Lung (tissue), 12 donors: ENCODE measurements around the gene COX18. TPM values are rescaled to one million over a fixed set of nuclear protein-coding genes. Genes with fewer than 3 reads are reported as not detected.

ENCODE experiments used
- ATAC-seq: fragments of 200-7000 bp; cut with Tn5 transposase; one replicate; pipeline ENCODE4 v1.9.1; 2020; ENCODE audit warnings: moderate number of reproducible peaks; ENCODE audit not compliant: insufficient read depth, low FRiP score
- DNase-seq, 3 donors: peaks; one replicate each; pipeline ENCODE4 v3.0.0-alpha.2; 2013 to 2017
- H3K27ac ChIP-seq, 2 donors: one replicate each; pipeline ENCODE4 v1.5.1; 2013; ENCODE audit warnings: mild to moderate bottlenecking in 2 of 2, moderate library complexity in 2 of 2, control low read depth in 1 of 2, inconsistent platforms in 1 of 2, low read depth in 1 of 2, low read length in 1 of 2
- H3K27me3 ChIP-seq, 3 donors: one replicate each; pipeline ENCODE4 v1.5.1; 2013; ENCODE audit warnings: low read length in 2 of 3; ENCODE audit not compliant: control insufficient read depth in 3 of 3, insufficient read depth in 3 of 3
- H3K36me3 ChIP-seq, 4 donors: one replicate each; pipeline ENCODE4 v1.5.1; 2013; ENCODE audit warnings: low read length in 4 of 4, mild to moderate bottlenecking in 1 of 4, moderate library complexity in 1 of 4; ENCODE audit not compliant: control insufficient read depth in 4 of 4, insufficient read depth in 4 of 4
- H3K4me1 ChIP-seq, 5 donors: one replicate each; pipeline ENCODE4 v1.5.1; 2013; ENCODE audit warnings: low read length in 5 of 5, mild to moderate bottlenecking in 2 of 5, moderate library complexity in 1 of 5; ENCODE audit not compliant: control insufficient read depth in 5 of 5, insufficient read depth in 5 of 5
- H3K4me3 ChIP-seq: one replicate; pipeline ENCODE4 v1.5.1; 2013; ENCODE audit warnings: mild to moderate bottlenecking, control low read depth, moderate library complexity
- H3K9ac ChIP-seq, 2 donors: one replicate each; pipeline ENCODE4 v1.5.1; 2013; ENCODE audit warnings: low read length in 2 of 2, control low read depth in 1 of 2; ENCODE audit not compliant: insufficient read depth in 1 of 2
- H3K9me3 ChIP-seq, 4 donors: one replicate each; pipeline ENCODE4 v1.5.1; 2013; ENCODE audit warnings: low read length in 3 of 4, mild to moderate bottlenecking in 1 of 4, moderate library complexity in 1 of 4; ENCODE audit not compliant: control insufficient read depth in 4 of 4, insufficient read depth in 3 of 4
- WGBS, 2 donors: extraction: QIAGEN DNeasy Blood & Tissue Kit; methylation state at CpG; one replicate each; pipeline ENCODE4 v1.1.7; 2013; 5-methylcytosine and 5-hydroxymethylcytosine counted together
- polyA plus RNA-seq, 2 donors: library from polyadenylated mRNA; stranded (reverse); fragments of 200-250 nt; gene quantifications; one replicate each; pipeline ENCODE4 v1.2.1, GENCODE V29; 2013
- total RNA-seq, 2 donors: library from RNA; depleted of rRNA in 1 of 2; stranded (reverse); fragments of >200 nt in 1 of 2; gene quantifications; one replicate each; pipeline ENCODE4 v1.2.1, GENCODE V29; 2014 to 2021
- TF ChIP-seq, protein P1 (sequence below): IDR thresholded peaks from 2 replicates; pipeline ENCODE4 v1.5.1; 2012; ENCODE audit warnings: mild to moderate bottlenecking; ENCODE audit errors: control extremely low read depth, extremely low read depth
- donor health status: control.
- donor health status: control.
- donor health status: Bipolar disorder and iron deficiency.
- donor health status: healthy.
- donor health status: DM: yes; HTN: yes; CAD: no.

Gene COX18
- total and polyA plus RNA-seq, 4 donors, result 10.3 to 18.6 (median 13.6) TPM

DNA sequence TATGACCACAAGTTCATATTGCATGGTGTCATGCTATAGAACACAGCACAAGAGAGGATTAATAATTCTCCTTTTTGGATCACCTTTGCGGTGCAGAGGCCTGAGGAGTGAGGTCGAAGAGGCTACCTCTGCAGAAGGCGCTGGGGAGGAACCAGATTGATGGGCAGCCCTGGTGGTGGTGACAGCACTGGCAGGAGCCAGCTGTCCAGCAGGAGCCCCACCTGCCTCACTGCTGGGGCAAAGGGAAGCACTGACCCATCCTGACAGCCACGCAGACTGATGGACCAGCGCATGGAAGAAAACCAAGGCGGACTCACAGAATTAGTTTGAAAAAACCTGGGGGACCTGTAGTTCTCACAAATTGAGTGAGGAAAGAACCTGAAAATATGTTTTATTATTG is 50.9 kb downstream of the COX18 start:
- no peak overlapping the region for H3K9ac ChIP-seq
- WGBS, 2 donors, result 96 to 97% methylated on average over 6 of the region's 6 CpGs
- H3K36me3 ChIP-seq, result no peaks in the 10 kb centered on the region
- H3K9me3 ChIP-seq, result no peaks in the 10 kb centered on the region
- ATAC-seq, result no peak
- H3K4me3 ChIP-seq, result no peak overlapping the region
- H3K27me3 ChIP-seq, result no peaks in the 10 kb centered on the region
- TF ChIP-seq, protein P1, sequence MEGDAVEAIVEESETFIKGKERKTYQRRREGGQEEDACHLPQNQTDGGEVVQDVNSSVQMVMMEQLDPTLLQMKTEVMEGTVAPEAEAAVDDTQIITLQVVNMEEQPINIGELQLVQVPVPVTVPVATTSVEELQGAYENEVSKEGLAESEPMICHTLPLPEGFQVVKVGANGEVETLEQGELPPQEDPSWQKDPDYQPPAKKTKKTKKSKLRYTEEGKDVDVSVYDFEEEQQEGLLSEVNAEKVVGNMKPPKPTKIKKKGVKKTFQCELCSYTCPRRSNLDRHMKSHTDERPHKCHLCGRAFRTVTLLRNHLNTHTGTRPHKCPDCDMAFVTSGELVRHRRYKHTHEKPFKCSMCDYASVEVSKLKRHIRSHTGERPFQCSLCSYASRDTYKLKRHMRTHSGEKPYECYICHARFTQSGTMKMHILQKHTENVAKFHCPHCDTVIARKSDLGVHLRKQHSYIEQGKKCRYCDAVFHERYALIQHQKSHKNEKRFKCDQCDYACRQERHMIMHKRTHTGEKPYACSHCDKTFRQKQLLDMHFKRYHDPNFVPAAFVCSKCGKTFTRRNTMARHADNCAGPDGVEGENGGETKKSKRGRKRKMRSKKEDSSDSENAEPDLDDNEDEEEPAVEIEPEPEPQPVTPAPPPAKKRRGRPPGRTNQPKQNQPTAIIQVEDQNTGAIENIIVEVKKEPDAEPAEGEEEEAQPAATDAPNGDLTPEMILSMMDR, result no peak
- no peak overlapping the region for H3K27ac ChIP-seq
- no peak for DNase-seq
- H3K4me1 ChIP-seq, result no peaks in the 10 kb centered on the region

DNA sequence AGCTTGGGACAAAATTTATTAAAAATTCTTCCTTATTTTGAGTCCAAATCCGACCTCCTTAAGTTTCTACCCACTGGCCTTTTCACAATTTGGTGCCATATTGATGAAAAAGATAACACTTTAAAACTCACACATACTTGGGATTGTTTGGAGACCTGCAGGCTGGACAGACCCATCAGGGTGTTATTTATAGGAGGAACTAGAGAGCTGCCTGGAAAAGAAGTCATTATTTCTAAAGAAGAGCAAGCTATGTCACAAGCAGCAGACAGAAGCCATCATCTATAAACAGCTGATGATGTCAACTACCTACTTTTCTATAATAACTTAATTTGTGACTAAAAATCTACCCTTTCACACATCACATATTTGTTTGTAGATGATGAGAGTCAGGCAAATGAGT is 56.2 kb downstream of the COX18 start:
- H3K9ac ChIP-seq, result no peak overlapping the region
- no peaks in the 10 kb centered on the region for H3K4me1 ChIP-seq
- ATAC-seq (no peak), DNase-seq (no peak)
- no peak overlapping the region for H3K27ac ChIP-seq
- 80 to 86% methylated on average over 1 of the region's 1 CpG for WGBS, 2 donors
- H3K27me3 ChIP-seq, result no peaks in the 10 kb centered on the region
- H3K4me3 ChIP-seq, result no peak overlapping the region
- TF ChIP-seq, protein P1, result no peak
- H3K36me3 ChIP-seq, result no peaks in the 10 kb centered on the region
- H3K9me3 ChIP-seq, result peaks cover 0 to 15% (median 2%) of the 10 kb centered on the region in 4 donors

DNA sequence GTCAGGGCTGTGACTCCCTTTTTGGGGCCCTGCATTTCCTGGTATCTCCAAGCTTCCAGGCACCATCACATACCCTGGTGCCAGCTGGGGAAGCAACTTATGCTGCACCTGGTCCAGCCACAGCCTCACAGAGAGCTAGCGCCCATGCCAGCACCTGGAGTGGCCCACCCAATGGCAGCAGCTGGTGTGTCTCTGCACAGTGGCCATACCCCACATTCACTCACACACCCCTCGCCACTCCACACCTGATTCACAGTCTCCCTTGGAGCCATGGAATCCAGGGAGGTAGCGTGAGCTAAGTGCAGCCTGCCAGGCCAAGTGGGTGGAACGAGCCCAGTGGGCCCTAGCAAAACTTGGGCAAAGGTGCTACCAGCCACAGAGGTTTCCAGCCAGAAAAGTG is 56.8 kb downstream of the COX18 start:
- Histone ChIP-seq H3K27me3 (no peaks in the 10 kb centered on the region), H3K4me1 (no peaks in the 10 kb centered on the region), H3K36me3 (no peaks in the 10 kb centered on the region), H3K9me3 (peaks cover 0 to 15% (median 2%) of the 10 kb centered on the region in 4 donors), H3K27ac (no peak overlapping the region), H3K9ac (no peak overlapping the region), H3K4me3 (no peak overlapping the region)
- no peak for ATAC-seq
- DNase-seq, result no peak
- TF ChIP-seq, protein P1, result no peak
- 95% methylated on average over 4 of the region's 4 CpGs for WGBS, 2 donors

DNA sequence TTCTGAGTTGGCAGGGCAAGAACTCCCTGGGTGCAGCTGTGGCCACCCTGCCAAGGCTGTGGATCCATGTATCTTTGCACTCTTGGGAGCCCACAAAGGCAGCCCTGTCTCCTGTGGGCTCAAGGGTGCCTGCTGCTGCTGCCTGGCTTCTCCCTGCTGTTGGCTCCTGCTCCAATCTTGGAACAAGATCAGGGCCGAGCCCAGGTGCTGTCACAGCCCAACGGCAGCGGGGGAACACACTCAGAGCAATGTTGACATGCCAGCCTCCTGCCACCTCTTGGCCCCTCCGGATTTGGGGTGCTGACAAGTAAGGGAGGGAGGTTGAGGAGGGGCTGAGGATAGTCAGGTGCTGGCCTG is 57.9 kb downstream of the COX18 start:
- no peak for ATAC-seq
- TF ChIP-seq, protein P1, result no peak
- no peaks in the 10 kb centered on the region for H3K27me3 ChIP-seq
- H3K4me3 ChIP-seq, result no peak overlapping the region
- no peaks in the 10 kb centered on the region for H3K36me3 ChIP-seq
- peaks cover 0 to 15% (median 2%) of the 10 kb centered on the region in 4 donors for H3K9me3 ChIP-seq
- no peak for DNase-seq
- no peak overlapping the region for H3K9ac ChIP-seq
- H3K4me1 ChIP-seq, result no peaks in the 10 kb centered on the region
- 88 to 93% methylated on average over 4 of the region's 4 CpGs for WGBS, 2 donors
- H3K27ac ChIP-seq, result no peak overlapping the region
